Activated gamma-delta T cell (primary cell): Measurements from ENCODE around the gene GPR162.

Experiments used
- DNase-seq: peaks from one replicate; lab custom pipeline; 2025; lab: John Stamatoyannopoulos, UW

Gene GPR162

GRCh38 chr12:6834873-6835272, 13.3 kb downstream of the GPR162 start:
- DNase-seq, result no peak

GRCh38 chr12:6836851-6837250, 15.2 kb downstream of the GPR162 start:
- DNase-seq, result no peak

DNA sequence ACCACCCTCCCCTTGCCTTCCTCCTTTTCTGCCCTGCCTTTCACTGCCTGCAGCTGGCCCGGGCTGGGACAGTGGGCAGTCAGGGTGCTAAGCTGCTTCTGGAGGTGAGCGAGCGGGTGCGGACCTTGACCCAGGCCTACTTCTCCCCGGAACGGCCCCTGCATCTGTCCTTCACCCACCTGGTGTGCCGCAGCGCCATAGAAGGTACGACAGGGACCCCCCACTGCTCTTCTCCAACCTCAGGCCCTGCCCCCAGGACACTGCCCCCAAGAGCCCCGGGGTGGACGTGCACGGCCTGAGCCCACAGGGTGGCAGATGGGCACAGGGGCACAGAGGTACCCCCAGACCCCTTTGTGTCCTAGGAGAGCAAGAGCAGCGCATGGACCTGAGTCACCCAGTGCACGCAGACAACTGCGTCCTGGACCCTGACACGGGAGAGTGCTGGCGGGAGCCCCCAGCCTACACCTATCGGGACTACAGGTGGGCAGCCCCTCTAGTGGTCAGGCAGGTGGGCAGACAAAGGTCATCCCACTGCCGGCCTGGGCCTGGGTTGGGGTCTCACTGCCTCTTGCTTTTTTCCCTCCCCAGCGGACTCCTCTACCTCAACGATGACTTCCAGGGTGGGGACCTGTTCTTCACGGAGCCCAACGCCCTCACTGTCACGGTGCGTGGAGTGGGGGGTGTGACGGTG, 15.9 kb downstream of the GPR162 start:
- DNase-seq, result no peak

DNA sequence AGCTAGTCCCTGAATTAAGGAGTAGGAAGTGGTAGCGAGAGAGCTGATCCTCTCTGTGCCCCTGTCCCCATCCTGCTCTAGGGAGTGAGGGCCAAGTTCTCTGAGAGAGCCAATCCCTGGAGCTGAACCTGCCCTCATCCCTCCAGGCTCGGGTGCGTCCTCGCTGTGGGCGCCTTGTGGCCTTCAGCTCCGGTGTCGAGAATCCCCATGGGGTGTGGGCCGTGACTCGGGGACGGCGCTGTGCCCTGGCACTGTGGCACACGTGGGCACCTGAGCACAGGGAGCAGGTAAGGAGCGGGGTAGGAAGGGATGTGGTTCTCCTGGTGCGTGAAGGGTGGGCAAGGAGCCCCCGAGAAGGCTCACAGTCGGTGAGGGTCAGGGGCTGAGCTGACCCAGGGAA, 17.2 kb downstream of the GPR162 start:
- no peak for DNase-seq

DNA sequence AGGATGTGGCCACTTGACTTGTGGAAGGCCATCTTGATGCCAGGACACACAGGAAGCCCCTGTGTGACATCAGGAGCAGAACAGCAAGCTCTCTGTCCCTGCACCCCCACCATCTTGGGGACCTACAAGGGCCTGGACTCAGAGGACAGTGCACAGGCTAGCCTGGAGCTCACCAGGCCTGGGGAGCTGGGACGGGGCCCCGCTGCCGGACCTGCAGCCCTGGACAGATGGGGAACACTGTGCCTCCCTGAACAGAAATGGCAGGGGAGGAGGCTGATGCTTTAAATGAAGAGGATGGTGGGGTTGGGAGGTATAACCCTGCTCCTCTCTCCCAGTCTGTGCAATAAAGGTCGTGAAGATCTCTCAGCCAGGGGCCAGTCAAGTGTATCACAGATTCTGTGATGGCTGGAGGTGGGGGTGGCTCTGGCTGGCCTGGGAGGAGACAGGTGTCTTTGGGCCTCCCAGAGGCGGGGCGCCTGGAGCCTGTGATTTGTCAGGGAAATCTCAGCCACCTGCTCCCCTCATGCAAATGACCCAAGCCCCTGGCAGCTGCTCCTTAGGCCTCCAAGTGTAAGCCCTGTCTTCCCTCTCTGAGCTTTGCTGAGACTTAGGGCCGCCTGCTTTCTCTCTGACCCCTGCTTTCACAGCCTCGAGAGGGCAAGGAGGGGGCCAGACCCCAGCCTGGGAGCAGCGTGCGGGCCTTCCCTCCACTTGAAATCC, 18.0 kb downstream of the GPR162 start:
- DNase-seq, result no peak

DNA sequence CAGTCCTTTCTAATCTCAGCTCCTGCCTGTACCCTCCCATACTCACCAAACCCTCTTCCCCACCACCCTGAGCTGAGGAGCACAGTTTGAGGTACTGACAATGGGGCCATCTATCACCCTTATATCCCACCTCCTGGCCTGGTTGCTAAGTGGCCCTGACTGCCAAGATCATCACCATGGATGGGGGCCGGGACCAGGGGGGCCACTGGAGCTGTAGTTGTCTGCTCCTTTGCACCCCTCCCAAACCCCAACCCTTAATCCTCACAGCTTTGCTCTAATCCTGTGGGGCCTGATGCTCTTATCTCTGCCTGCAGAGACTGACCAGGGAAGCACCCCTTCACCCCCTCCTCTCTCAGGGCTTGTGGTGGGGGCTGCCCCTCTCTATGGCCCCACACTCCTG, 18.7 kb downstream of the GPR162 start:
- DNase-seq, result no peak

- DNase-seq, result no peak
These were observed 19.3 kb downstream of the GPR162 start, which contains the start of gene GNB3 for GRCh38 chr12:6840761-6841515. Gene GNB3 (plus strand): TSS chr12:6840925. CDS start chr12:6841288, 363 bp downstream.

- no peak for DNase-seq
These were observed 20.5 kb downstream of the GPR162 start for GRCh38 chr12:6842075-6842474.

GRCh38 chr12:6843118-6843902, 21.7 kb downstream of the GPR162 start:
- no peak for DNase-seq

- DNase-seq, result no peak
These were observed 23.8 kb downstream of the GPR162 start for GRCh38 chr12:6845395-6845794.

GRCh38 chr12:6846316-6846869, 24.8 kb downstream of the GPR162 start:
- no peak for DNase-seq

DNA sequence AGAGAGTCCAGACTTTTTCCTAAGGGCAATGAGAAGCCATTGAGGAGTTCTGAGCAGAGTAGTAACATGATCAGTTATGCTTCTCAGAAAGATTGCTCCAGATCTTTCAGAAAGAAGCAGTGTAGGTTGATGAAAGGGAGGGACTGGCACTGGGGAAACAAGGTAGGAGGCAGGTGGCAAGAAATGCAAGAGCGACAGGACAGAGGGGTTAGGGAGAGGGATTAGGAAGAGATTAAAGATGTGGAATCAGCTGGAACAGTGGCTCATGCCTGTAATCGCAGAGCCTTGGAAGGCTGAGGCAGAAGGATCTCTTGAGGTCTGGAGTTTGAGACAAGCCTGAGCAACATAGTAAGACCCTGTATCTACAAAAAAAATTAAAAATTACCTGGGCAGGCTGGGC, 26.1 kb downstream of the GPR162 start:
- no peak for DNase-seq

DNA sequence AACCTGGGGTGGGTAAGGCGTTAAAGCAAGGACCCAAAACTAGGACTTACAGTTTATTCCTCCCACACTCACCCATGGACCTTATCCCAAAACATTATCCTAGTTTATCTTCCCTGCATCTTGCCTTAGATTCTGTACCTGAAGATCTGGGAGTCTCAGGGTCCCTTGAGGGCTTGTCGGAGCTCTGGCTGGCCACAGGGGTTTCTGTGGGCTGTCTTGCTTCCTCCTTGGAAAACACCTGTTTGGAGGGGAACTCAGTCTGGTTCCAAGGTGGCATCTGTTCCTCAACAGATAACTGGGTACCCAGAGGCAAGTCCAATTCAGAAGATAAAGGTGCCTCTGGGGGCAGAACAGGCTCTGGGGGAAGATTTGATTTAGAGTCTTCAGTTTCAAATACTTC, 27.8 kb downstream of the GPR162 start:
- no peak for DNase-seq

DNA sequence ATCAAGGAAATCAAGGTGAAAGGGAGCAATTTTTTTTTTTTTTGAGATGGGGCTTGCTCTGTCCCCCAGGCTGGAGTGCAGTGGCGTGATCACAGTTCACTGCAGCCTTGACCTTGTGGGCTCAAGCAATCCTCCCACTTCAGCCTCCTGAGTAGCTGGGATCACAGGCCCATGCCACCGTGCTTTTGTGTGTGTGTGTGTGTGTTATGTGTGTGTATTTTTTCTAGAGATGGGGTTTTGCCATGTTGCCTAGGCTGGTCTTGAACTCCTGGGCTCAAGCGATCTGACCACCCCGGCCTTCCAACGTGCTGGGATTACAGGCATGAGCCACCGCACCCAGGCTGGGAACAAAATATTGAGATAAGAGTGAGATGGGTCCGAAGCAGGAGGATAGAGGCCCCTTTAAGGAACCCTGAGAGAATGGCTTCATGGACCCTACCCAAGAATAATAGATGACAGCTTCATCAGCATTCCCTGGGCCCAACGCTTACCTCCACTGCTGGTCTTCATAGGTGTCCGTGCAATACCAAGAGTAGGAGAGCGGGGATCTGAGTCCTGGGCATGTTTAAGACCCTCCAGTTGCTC, 28.4 kb downstream of the GPR162 start:
- DNase-seq, result no peak

DNA sequence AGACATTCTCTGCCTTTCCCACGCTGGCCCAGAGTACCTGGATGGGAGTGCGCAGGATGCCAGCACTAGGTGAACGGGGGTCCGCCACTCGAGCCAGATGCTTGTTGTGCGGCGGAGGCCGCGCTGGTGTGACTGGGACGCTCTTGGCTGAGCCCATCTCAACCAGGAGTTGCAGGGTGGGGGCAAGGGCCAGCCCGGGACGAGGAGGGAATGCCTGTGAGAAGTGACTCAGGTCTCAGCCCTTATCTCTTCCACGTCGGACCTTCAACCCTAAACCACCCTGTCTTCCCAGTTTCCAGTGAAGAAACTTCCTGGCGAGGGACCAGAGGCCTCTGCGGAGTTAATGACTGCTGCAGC, 29.2 kb downstream of the GPR162 start:
- no peak for DNase-seq

DNA sequence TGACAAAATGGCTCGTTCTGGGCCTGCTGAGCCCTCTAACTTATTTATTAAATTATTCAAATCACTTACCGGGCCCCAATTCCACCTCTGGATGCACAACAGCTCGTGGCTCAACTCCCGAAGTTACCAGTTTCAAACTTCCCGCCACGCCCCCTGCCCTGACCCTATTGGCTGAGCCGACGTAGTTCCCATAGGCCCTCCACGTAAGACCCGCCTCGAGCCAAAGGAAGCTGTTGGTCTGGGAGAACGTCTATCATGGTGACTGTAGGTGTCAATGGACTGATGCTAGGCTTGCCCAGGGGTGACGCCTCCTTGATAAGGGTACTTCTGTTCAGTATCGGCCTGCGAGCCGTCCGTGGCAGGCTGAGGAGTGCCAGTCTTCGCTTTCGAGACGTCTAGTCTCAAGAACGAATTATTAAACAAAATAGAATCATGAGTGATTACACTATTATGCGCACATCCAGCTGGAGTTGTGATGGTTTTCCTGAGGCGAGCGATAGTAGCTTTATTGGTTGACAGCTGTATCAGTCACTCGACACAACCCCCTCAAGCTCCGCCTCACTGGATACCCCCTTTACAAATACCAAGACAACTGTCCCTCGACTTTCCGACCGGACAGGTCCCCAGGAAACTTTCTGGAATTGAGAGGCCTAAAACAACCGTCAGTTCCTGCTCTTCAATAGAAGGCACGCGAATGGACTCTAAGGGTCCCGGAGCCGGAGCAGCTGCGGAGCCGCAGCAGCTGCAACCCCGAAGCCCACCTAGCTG, 29.7 kb downstream of the GPR162 start, which contains the start of gene CDCA3:
CDCA3 (minus strand) TSS at position 134 of the 768 bp plus-strand sequence. CDS start 334 bp downstream, outside the sequence.
- peak; percentile 48 for DNase-seq

DNA sequence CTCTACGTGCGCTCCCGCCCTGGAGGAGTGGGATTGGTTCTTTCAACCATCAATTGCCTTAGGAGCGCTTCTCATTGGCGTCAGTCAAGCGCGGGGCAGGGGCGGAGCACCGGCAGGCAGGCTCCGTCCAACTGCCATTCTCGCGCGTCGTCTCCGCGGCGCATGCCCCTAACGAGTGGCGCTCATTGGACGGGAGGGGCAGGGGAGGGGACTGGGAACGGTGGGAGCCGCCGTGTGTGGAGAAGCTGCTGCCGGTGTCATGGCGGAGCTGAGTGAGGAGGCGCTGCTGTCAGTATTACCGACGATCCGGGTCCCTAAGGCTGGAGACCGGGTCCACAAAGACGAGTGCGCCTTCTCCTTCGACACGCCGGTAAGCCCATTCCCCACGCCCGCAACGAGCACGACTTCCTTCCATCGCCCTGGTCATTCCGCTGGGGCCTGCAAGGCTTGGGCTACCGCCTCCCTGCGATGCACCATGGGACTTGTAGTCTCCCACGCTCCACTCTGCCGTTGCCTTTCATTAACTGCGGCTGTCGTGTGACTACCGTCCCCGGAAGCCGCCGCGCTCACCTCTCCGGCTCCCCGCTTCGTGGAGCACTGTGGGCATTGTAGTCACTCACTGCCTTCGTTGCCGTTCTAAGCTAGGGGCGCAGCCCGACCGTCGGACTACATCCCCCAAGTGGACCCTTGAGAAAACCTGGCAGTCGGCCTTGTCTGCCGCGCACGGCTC, 30.5 kb downstream of the GPR162 start, which contains the start of gene USP5:
USP5 (plus strand) TSS at position 230 of the 730 bp plus-strand sequence; CDS start at position 260, 30 bp downstream.
- peak; percentile 97 for DNase-seq

GRCh38 chr12:6852651-6853354, 31.2 kb downstream of the GPR162 start:
- no peak for DNase-seq

- DNase-seq, result no peak
These were observed 32.0 kb downstream of the GPR162 start for GRCh38 chr12:6853626-6854025.
